Upper lobe of left lung (tissue), 6 donors: ENCODE results near the gene SAE1. TPM values are rescaled to one million over a fixed set of nuclear protein-coding genes. Genes with fewer than 3 reads are reported as not detected.

Experiments
- ATAC-seq, 2 donors: fragments of 200-7000 bp; cut with Tn5 transposase; one replicate each; pipeline ENCODE4 v1.9.1; 2022; ENCODE audit warnings: mild to moderate bottlenecking in 2 of 2, moderate library complexity in 2 of 2; ENCODE audit not compliant: low FRiP score in 2 of 2
- DNase-seq, 2 donors: peaks; one replicate each; pipeline ENCODE4 v3.0.0-alpha.2; 2019 to 2020
- H3K27ac ChIP-seq, 4 donors: fragments of 200-600 bp; sonication (generic); one replicate each; pipeline ENCODE4 v1.5.1; 2016 to 2019
- H3K27me3 ChIP-seq, 4 donors: fragments of 200-600 bp; sonication (generic); one replicate each; pipeline ENCODE4 v1.5.1; 2017 to 2019
- H3K36me3 ChIP-seq, 4 donors: fragments of 200-600 bp; sonication (generic); one replicate each; pipeline ENCODE4 v1.5.1; 2016 to 2019
- H3K4me1 ChIP-seq, 4 donors: fragments of 200-600 bp; sonication (generic); one replicate each; pipeline ENCODE4 v1.5.1; 2018 to 2019
- H3K4me3 ChIP-seq, 4 donors: fragments of 200-600 bp; sonication (generic); one replicate each; pipeline ENCODE4 v1.5.1; 2017 to 2019; ENCODE audit warnings: mild to moderate bottlenecking in 2 of 4, moderate library complexity in 1 of 4
- H3K9me3 ChIP-seq, 4 donors: fragments of 200-600 bp; sonication (generic); one replicate each; pipeline ENCODE4 v1.5.1; 2018 to 2019
- EP300 ChIP-seq, 4 donors: sonication (generic); formaldehyde crosslinking; IDR thresholded peaks; one replicate each; pipeline ENCODE4 v1.5.1; 2017; ENCODE audit warnings: antibody characterized with exemption in 4 of 4, control low read depth in 2 of 4
- POLR2A ChIP-seq, 4 donors: fragments of 450-650 bp; IDR thresholded peaks; one replicate each; pipeline ENCODE4 v1.5.1; 2016 to 2017; ENCODE audit warnings: antibody characterized with exemption in 4 of 4, mild to moderate bottlenecking in 2 of 4
- POLR2AphosphoS5 ChIP-seq, 2 donors: sonication (generic); formaldehyde crosslinking; IDR thresholded peaks; one replicate each; pipeline ENCODE4 v1.5.1; 2017; ENCODE audit warnings: antibody characterized with exemption in 2 of 2
- WGBS, 2 donors: methylation state at CpG; one replicate each; pipeline ENCODE4 v1.1.5; 2017 to 2018; 5-methylcytosine and 5-hydroxymethylcytosine counted together
- total RNA-seq, 6 donors: library from RNA; depleted of rRNA in 4 of 6; stranded (reverse); fragments of >200 nt in 4 of 6; gene quantifications; one replicate each; pipeline versions ENCODE4 v1.1.0 to v1.2.1, GENCODE V29; 2016 to 2021
- TF ChIP-seq, protein P1 (sequence below), 6 experiments: fragments of 450-650 bp in 4 of 6; fragments of 200-600 bp in 2 of 6; sonication (generic) in 2 of 6; IDR thresholded peaks; one replicate each; pipeline ENCODE4 v1.5.1; 2016 to 2019; ENCODE audit warnings: antibody characterized with exemption in 6 of 6
- donor health status: DM: no; HTN: no; CAD: no; lungs with moderate emphysema.
- donor health status: DM: no; HTN: yes; CAD: no; lungs with severe emphysema.

The SAE1 gene
- total RNA-seq, 6 donors from 2014 or later, result 31.1 to 61.2 (median 55.3) TPM

DNA sequence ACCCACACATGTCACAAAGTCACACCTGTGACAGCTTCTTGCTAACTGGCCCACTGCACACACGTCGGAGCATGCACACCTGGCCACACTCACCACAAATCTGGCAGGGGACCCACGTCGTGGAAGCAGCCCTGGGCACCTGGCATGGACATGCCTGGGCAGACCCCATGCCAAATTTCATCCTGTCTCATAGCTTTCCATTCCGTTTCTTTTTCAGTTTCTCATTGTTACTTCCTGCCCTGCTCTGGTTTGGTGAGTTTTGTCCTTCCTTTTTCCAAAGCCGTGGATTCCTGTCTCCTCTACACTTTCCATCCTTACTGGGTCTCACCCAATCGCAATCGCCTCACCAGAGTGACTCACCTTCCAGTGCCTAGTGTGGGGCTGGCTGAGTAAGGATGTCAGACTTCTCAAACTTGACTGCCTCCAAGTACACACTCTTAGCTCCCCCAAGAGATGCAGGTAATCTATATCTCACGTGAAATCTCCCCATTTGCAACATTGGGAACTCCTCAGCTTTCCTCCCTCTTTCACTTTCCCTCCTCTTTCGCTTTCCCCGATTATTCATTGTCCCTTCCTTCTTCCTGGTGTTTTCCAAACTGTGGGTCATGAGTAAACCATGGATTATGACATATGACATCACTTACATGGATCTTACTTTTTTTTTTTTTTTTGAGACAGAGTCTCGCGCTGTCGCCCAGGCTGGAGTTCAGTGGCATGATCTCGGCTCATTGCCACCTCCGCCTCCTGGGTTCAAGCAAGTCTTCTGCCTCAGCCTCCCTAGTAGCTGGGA is 102.0 kb downstream of the SAE1 start:
- no peaks in the 10 kb centered on the region for H3K36me3 ChIP-seq
- ATAC-seq (peak in 1 of 2 donors; percentile 44), DNase-seq (no peak)
- peaks cover 27 to 51% (median 39%) of the 10 kb centered on the region in 4 donors for H3K4me1 ChIP-seq
- peak overlapping the region; percentile 33 to 100 (median 68) for H3K27ac ChIP-seq
- peak overlapping the region in 1 of 4 donors; percentile 90 for H3K4me3 ChIP-seq
- TF ChIP-seq POLR2AphosphoS5 (IDR thresholded peaks at IDR 0.05), result peak in 1 of 2 donors; percentile 6
- no peak for TF ChIP-seq POLR2A (IDR thresholded peaks at IDR 0.05)
- H3K27me3 ChIP-seq, result no peaks in the 10 kb centered on the region
- 45 to 46% methylated on average over 16 of the region's 16 CpGs for WGBS, 2 donors
- no peaks in the 10 kb centered on the region for H3K9me3 ChIP-seq

DNA sequence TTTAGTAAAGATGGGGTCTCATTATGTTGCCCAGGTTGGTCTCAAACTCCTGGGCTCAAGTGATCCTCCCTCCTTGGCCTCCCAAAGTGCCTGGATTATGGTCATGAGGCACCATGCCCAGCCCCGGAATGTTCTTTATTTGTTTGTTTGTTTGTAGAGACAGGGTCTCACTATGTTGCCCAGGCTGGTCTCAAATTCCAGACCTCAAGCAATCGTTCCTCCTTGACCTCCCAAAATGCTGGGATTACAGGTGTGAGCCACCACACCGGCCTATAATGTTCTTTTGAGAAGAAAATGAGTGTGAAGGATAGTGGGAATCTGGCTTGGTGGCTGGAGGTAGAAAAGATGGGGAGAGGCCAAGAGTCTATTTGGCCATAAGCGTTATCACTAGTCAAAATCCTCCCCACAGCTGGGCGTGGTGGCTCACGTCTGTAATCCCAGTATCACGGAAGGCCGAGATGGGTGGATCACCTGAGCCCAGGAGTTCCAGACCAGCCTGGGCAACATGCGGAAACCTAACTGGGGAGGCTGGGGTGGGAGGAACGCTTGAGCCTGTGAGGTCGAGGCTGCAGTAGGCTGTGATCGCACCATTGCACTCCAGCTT is 105.5 kb downstream of the SAE1 start:
- Histone ChIP-seq H3K4me1 (peaks cover 32 to 43% (median 36%) of the 10 kb centered on the region in 4 donors), H3K9me3 (no peaks in the 10 kb centered on the region), H3K27me3 (peaks cover 0 to 11% (median 8%) of the 10 kb centered on the region in 4 donors), H3K4me3 (no peak overlapping the region), H3K27ac (no peak overlapping the region), H3K36me3 (no peaks in the 10 kb centered on the region)
- 90 to 93% methylated on average over 12 of the region's 12 CpGs for WGBS, 2 donors
- DNase-seq (no peak), ATAC-seq (no peak)
- TF ChIP-seq POLR2AphosphoS5 (IDR thresholded peaks at IDR 0.05) (no peak), EP300 (IDR thresholded peaks at IDR 0.05) (no peak), POLR2A (IDR thresholded peaks at IDR 0.05) (no peak)
- TF ChIP-seq, protein P1, sequence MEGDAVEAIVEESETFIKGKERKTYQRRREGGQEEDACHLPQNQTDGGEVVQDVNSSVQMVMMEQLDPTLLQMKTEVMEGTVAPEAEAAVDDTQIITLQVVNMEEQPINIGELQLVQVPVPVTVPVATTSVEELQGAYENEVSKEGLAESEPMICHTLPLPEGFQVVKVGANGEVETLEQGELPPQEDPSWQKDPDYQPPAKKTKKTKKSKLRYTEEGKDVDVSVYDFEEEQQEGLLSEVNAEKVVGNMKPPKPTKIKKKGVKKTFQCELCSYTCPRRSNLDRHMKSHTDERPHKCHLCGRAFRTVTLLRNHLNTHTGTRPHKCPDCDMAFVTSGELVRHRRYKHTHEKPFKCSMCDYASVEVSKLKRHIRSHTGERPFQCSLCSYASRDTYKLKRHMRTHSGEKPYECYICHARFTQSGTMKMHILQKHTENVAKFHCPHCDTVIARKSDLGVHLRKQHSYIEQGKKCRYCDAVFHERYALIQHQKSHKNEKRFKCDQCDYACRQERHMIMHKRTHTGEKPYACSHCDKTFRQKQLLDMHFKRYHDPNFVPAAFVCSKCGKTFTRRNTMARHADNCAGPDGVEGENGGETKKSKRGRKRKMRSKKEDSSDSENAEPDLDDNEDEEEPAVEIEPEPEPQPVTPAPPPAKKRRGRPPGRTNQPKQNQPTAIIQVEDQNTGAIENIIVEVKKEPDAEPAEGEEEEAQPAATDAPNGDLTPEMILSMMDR (IDR thresholded peaks at IDR 0.05), result no peak

DNA sequence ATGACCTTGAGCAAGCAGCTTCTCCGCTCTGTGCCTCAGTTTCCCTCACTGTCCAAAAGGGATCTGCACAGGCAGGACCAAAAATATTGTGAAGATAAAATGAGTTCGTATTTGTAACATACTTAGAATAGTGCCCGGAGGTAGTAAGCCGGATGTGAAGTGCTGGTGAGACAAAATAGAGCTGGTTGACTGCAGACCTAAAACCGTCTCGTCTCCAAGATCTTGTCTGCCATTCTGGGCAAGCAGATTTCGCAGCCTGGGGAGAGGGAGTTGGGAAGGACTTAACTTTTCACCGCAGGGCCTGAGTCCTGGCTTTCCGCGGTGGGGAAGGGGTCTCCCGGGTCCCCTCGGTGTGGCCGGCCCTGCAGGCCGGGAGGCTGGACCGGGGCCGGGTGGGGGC is 108.5 kb downstream of the SAE1 start:
- TF ChIP-seq EP300 (IDR thresholded peaks at IDR 0.05) (no peak), POLR2AphosphoS5 (IDR thresholded peaks at IDR 0.05) (no peak), POLR2A (IDR thresholded peaks at IDR 0.05) (no peak)
- TF ChIP-seq, protein P1 (IDR thresholded peaks at IDR 0.05), result no peak
- 9 to 17% methylated on average over 11 to 12 of the region's 16 CpGs for WGBS, 2 donors
- H3K27me3 ChIP-seq, result peaks cover 0 to 11% (median 8%) of the 10 kb centered on the region in 4 donors
- ATAC-seq (no peak), DNase-seq (no peak)
- H3K36me3 ChIP-seq, result no peaks in the 10 kb centered on the region
- H3K4me3 ChIP-seq, result peak overlapping the region in 3 of 4 donors; percentile 32 to 38 (median 36)
- H3K9me3 ChIP-seq, result no peaks in the 10 kb centered on the region
- no peak overlapping the region for H3K27ac ChIP-seq
- H3K4me1 ChIP-seq, result peaks cover 31 to 42% (median 39%) of the 10 kb centered on the region in 4 donors

DNA sequence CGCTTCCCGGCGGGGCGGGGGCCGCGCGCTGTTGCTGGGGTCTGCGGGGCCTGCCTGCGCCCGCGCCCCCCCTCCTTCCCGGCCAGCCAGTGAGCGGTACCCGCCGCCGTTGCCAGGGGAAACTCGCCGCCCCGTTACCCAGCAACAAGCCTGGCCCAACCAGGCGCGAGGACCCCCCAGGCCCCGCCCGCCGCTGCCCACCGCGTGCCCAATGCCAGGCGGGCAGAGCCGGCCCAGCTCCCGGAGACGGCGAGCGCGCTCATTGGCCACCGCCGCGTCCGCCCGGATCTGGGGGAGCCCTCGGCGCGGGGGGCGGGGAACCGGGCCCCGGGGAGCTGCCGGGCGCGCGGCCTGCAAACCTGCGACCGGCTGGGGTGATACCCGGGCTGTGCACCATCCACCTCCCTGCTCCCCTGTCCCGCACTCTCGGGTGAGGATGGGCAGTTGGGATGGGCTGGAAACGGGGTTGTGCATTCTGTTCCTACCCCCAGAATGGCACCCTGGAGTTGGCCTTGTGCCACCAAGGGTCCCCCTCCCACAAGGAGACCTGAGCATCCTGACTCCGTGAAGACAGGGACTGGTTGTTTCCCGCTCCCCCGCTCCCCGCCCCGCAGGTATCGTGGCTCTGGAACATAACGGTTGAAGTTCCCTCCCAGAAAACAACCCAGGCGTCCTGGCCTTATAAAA is 109.1 kb downstream of the SAE1 start:
- no peaks in the 10 kb centered on the region for H3K36me3 ChIP-seq
- H3K4me1 ChIP-seq, result peaks cover 35 to 48% (median 44%) of the 10 kb centered on the region in 4 donors
- peak overlapping the region in 3 of 4 donors; percentile 32 to 38 (median 36) for H3K4me3 ChIP-seq
- no peaks in the 10 kb centered on the region for H3K9me3 ChIP-seq
- no peak overlapping the region for H3K27ac ChIP-seq
- peaks cover 0 to 11% (median 8%) of the 10 kb centered on the region in 4 donors for H3K27me3 ChIP-seq
- TF ChIP-seq POLR2A (IDR thresholded peaks at IDR 0.05), result no peak
- TF ChIP-seq EP300 (IDR thresholded peaks at IDR 0.05), result no peak
- TF ChIP-seq, protein P1 (IDR thresholded peaks at IDR 0.05), result no peak
- TF ChIP-seq POLR2AphosphoS5 (IDR thresholded peaks at IDR 0.05), result no peak
- 5 to 10% methylated on average over 4 to 18 of the region's 62 CpGs for WGBS, 2 donors
- DNase-seq (peak; percentile 57 to 92), ATAC-seq (no peak)

DNA sequence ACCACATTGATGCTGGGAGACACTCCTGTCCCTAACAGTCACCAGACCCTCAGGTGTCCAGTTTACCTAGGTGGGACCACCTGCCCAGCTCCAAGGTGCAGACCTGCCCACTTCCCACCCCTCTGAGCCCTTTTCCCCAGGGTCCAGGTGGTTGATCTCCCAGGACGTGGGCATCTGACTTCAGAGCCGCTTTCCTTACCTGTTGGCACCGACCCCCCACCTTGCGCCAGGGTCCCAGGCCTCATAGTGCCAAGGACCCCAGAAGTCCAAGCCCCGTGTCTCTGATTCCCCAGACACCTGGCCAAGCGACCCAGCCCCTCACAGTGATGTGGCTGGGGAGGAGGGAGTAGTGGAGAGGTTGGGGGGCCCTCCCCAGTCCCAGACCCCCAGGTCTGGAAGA is 109.9 kb downstream of the SAE1 start:
- WGBS, 2 donors, result 20 to 65% methylated on average over 1 to 6 of the region's 6 CpGs
- ATAC-seq (no peak), DNase-seq (no peak)
- Histone ChIP-seq H3K27ac (no peak overlapping the region), H3K9me3 (no peaks in the 10 kb centered on the region), H3K36me3 (no peaks in the 10 kb centered on the region), H3K4me1 (peaks cover 35 to 49% (median 45%) of the 10 kb centered on the region in 4 donors), H3K4me3 (no peak overlapping the region), H3K27me3 (peaks cover 0 to 11% (median 8%) of the 10 kb centered on the region in 4 donors)
- TF ChIP-seq, protein P1 (IDR thresholded peaks at IDR 0.05), result no peak
- TF ChIP-seq POLR2A (IDR thresholded peaks at IDR 0.05), result no peak
- no peak for TF ChIP-seq EP300 (IDR thresholded peaks at IDR 0.05)
- no peak for TF ChIP-seq POLR2AphosphoS5 (IDR thresholded peaks at IDR 0.05)
